GM19328 (cell line): ENCODE measurements around the gene WWOX.

Experiments used
- ATAC-seq: cut with Tn5 transposase; IDR thresholded peaks from one replicate; pipeline ENCODE4 v1.9.1; 2021; ENCODE audit warnings: mild to moderate bottlenecking, moderate library complexity; ENCODE audit not compliant: unreplicated experiment

The WWOX gene

DNA sequence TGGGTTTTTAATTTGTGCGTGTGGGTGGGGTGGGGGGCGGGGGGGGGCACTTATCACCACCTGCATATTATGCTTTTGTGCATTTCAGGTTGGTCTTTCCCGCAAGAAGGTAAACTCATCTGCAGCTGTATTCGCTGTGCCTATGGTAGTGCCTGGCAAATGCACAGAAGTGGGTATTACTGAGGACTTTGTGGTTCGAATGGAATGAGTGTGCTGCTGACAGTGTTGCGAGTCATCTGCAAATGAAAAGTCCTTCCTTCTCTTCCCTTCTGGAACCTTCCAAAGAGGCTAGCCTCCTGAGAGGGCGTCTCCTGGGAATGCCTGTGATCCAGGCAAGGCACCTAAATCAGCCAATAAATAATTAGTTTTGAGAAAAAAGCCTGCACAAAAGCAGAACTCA, 968.1 kb downstream of the WWOX start:
- no peak for ATAC-seq

DNA sequence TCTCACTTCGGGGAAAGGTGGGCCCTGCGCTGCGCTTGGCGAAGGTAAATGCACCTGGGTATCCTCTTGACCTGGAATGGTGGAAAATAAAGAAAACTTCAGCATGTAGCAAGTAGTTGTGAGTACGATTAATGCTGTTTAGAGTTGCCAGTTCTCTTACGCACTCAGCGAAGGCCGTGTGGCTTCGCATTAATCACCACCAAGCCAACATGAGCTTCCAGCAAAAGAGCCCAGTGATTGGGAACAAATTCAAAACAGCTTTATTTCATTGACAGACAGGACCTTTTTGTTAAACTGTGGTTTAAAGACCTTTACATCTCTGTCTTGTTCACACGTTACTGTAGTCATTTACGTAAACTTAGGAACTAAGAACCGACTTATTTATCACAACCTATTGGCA, 969.7 kb downstream of the WWOX start:
- ATAC-seq = no peak

DNA sequence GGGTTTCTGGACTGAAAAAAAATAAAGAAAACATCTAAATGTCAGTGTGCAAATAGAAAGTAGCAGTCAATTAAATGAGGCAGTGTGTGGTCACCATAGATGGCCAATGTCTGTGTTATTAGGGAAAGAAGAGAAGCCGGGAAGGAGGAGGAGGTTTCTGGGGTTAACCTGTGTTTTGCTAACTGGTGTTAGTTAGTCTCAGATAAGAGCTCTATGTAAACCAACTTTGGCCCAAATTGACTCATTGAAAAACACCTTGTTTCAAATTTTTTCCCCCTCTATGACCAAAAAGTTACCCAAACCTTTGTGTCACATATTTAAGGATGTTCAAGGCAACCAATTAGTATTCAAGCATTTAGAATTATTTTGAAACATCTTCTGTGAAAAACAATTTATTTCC, 970.2 kb downstream of the WWOX start:
- no peak for ATAC-seq

DNA sequence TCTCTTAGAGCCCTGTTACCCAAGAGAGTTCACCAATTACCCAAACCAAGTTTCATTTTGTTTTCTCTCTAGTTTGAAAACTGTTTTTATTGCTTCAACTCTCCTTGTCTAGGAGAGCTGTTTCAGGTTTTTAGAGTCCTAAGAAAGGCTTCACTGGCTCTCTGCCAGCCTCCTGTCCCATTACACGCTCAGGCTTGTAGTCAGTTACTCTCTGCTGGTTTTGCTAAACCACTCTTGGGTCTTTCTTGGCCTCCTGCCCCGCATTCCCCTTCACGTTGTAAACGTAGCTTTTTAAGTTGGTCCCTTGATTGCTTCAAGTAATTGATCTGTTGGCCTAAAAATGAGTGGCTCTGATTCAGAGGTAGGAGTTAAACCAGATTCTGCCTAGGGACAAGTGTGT, 972.0 kb downstream of the WWOX start:
- ATAC-seq = no peak

DNA sequence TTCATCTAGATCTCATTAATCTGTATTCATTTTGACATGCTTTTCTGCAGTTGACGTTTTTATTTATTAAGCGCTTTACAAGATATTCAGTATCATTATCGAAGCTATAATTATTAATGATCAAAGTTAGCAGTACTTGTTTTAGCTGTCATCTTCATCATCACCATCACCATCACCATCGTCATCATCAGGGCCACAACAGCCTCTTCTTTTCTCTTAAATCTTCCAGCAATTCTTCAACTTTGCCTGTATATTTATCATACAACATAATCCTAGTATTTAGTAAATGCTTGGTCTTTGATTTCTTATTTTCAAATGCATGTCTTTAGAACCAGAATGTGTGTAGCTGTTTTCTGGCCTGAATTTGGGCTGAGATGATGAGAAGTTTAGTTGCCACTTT, 973.1 kb downstream of the WWOX start:
- ATAC-seq = no peak

DNA sequence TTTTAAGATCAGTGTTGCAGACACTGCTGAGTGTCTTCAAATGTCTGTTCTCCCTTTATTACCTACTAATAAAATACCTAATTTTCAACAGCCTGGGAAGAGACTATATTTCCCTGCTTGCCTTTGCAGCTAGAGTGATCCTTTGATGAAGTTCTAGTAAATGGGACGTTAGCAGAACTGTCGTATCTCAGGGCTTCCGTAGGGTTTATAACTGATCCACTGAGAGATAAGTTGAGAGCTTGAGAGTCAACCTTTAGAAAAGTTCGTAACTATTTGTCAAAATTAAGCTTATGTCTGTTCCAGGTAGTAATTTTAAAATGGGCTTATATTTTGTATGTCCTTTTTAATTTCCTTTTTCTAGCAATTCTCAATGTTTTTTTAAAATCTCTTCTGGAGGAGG, 974.1 kb downstream of the WWOX start:
- ATAC-seq = no peak

DNA sequence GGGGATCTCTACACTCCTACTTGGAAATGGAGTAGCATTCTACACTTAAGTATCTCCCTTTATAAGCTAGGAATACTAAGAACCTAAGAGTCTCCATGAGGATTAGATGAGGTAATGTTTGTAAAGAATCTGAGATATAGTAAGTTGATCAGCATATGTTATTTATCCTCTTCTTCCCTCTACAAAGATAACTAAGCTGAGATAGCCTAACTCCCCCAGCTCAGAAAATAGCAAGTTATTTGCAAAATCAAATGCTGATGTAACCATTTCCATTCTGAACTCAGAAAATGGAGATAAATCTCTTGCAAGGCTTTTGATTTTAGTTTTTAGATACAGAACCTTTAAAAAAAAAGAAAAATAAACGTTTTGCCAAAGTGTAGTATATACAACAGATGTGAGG, 975.1 kb downstream of the WWOX start:
- no peak for ATAC-seq

DNA sequence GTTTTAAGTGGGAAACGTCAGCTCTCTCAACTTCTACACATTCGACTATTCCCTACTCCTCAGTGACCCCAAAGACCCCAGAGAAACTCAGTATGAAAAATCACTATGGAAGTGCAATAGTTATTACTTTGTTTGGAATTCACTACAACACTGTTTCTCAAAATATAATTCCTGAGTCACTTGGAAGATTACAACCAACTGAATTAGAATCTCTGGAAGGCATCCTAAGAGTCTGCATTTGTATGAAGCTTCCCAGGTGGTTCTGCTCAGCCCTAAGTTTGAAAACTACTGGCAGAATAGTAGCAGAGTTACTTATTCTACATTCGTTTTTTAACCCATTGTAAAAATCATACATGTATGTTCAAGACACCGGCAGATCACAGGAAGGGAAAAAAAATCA, 975.5 kb downstream of the WWOX start:
- ATAC-seq = no peak

DNA sequence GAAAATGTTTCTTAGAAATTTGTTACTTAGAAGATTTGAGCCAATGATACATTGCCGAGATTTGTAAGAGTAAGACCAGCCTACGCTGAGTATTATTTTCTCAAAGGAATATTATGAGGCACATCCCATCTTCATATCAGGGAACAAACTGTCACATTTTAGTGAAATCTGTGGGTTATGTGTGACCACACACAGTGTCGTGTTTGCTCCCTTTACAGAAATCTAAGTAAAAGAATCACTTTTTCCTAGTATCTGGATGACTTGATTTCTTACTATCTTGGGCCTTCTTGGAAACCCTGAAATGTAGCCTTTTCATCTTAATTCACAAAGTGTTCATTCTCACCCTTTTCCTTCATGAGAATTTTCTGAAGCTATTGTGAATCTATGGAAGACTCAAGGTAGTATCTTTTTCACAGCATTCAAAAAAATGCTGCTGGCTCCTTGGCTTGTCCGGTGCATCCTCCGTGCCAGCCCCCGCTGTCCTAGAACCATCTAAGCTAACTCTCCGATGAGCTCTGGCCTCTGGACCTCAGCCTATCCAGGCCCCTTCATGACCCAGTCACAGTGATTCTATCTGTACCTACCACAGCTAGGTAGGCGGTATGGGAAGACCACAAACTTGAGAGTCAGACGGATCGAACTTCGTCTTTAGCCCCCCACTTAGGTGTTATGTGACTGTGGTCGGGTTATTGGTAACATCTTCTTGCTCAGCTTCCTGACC, 976.8 kb downstream of the WWOX start:
- no peak for ATAC-seq

DNA sequence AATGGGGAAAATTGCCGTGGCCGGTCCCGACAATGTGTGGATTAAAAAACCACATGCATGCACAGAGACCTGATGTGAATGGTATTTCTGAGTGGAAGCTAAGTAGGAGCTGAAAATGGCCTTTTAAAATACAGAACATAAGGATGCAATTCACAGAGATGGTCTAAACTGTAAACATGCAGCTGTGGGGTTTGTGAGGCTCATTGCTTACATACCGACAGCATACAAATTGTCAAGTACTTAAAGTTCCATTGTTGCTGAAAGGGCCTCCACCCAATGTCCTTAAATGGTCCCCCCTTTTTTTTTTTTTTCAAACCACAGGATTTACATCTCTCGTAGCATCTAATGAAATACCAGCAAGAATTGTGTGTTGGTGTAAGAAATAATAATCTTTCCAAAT, 977.9 kb downstream of the WWOX start:
- ATAC-seq = no peak

DNA sequence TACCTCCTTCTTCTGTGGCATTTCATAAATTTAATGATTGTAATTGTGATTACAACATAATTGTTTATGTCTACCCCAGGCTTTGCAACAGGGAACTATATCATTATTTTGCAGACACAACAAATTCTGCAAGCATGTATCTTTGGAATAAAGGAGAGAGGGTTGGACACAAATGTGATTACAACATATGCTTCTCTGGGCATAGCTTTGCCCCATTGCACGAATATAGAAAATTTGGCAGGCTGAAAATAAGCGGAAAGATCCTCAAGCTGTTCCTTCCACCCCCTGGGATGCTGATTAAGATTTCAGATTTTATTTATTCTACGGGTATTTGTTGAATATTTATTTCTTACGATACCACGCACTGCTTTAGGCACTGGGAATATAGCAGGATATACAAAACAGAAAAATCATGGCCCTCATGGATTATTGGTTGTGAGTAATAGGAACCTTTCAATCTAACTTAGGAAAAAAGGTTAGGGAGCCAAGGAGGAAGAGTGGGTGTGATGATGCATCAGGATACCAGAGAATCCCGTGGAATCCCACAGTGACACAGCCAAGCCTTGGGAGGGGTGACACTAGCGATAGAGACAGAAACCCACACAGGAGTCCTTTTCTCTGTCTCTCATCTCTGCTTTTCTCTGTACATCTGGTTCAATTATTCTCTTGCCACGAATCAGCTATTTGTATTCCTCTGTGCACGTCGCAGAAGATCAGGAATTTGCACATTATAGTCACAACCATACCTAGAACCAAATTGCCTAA, 980.4 kb downstream of the WWOX start:
- no peak for ATAC-seq

DNA sequence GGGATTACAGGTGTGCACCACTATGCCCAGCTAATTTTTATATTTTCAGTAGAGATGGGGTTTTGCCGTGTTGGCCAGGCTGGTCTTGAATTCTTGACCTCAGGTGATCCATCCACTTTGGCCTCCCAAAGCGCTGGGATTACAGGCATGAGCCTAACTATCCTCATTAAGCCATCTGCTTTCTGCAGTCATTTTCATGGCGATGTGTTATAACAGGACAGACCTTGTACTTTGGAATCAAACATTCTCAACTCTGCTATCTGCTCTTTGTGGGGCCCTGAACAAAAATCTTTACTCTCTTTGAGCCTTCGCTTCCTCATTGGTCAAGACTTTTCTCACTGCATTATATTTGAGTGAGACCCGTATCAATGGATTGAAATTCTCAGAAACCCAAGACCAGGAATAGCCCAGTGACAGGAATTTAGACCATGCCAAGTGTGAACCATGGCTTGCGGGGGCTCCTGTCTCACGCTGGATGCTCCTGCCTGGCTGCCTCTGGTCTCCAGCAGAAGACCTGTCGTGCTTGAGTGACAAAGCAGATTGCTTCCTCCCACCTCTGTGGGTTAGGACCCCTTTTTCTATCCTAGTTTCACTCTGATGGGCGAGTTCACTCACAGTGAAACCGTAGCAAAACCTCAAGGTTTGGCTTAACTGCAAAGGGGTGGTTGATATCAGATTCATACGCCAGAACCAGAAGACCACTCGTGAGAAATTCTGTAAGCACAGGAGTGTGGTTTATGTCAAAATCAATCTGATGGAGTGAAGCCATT, 982.0 kb downstream of the WWOX start:
- ATAC-seq = no peak

DNA sequence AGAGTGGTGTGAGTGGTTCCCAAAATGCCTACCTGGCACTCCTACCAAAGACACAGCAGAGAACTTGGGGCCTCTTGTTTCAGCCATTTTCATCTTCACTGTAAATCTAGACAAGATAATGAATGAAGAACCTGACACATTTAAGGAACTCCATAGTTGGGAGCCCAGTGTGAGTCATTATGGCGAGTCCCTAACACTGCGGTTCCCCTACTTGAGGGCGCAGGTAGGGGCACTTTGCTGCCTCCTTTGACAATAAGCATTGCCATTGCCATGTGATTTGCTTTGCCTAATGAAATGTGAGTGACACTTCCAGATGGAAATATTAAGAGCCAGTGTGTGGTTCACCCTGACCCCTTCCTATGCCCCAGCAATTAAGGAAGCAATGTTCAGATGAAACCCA, 983.5 kb downstream of the WWOX start:
- no peak for ATAC-seq

DNA sequence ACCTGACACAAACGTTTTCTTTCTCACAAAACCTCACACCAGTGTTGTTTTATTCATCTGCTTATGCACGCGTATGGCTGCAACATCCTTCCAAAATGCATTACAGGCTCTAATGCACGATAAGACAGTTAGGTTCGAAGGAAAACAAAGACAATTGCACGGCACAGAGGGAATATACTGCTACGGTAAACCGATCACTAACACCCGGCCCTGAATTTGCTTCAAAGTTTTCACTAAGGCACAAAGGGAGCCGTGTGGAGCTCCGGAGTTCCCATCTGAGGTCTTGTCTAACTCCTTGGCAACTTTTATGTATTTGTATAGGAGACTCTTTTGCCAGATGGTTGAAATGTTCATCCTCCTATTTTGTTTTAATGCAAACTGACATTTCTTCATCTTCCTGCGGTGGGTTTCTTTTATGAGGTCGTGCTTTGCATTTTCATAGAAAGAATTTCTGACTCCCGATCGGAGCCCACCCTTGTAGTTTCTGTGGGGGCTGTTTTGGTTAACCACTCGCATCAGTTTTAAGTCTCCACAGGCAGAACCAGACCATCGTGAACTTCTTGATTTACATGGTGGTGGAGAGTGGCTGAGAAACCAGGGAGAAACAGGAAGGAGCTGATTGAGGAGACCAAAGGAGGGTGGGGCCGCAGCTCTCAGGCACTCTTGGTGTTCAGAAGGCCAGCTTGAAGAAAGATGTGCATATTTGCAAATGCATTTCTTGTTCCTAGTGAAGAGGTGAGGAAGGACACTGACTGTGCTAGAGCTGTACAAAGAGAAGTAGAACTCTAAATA, 984.2 kb downstream of the WWOX start:
- no peak for ATAC-seq

DNA sequence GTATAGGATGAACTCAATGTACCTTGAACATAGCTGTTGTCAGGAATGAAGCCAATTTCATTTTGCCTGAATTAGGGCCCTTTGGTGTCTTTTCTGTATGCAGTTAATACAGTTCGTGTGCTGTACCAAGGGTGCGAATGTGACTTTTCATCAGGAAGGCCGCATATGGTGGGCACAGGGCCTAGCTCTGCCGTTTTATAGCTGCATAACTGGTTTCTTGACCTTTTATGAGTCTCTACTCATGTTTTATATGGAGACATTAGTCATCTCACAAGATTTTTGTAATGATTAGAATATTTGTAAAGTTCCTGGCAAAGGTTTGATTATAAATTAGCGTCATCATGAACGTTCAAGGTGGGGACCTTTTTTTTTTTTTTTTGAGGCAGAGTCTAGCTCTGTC, 989.5 kb downstream of the WWOX start:
- ATAC-seq = no peak

DNA sequence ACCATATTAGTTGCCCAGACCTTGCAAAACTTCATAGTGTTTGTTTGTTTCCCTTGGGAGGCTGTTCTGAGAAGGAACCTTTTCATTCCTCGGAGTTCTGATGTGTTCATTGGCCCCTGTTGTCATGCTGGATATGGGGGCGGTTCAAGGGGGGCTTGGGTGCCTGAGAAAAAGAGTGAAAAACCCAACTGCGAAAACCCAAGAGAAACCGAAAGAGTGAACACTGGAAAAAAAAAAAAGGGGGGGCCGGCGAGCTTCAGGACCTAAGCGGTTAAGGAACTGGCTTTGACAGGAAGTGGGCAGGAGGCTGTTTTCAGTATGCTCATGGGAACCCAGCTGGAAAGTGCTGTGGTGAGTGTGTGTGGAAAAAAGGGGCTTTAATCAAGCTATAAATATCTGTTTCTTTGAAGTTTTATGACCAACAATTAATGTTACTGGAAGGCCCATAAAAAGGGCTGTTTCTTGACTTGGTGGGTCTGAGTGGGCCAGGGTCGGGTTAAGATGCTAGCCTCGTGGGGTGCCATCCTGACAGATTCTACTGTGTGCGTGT, 990.4 kb downstream of the WWOX start:
- no peak for ATAC-seq

DNA sequence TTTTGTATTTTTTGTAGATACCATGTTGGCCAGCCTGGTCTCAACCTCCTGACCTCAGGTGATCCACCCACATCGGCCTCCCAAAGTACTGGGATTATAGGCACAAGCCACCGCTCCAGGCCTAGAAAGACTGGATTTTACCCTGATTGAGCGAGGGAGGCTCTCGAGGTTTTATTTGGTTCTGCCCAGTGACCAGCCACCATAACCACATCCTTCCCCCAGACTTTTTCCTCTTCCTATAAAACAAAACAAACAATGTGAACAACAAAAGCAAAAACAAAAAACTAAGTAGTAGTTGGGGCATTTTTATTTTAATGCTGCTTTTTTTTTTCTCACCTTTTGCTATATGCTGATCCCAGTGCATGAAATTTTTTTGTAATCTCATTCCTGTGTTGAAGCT, 991.5 kb downstream of the WWOX start:
- no peak for ATAC-seq

DNA sequence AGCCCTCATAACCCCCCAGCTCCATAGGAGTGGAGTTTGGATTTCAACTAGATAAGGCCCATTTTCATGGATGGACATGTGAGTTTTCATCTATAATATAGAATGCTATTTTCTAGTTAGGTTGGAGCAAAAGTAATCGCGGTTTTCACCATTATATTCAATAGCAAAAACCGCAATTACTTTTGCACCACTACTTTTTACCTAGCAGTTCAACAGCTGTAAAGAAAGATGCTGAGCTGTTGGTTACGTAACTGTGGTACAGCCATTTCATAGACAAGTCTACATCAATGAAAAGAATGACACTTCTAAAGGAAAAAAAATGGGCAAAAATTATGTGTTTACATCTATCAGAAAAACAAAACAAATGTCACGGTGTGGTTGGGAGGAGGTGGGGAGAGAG, 993.4 kb downstream of the WWOX start:
- no peak for ATAC-seq

DNA sequence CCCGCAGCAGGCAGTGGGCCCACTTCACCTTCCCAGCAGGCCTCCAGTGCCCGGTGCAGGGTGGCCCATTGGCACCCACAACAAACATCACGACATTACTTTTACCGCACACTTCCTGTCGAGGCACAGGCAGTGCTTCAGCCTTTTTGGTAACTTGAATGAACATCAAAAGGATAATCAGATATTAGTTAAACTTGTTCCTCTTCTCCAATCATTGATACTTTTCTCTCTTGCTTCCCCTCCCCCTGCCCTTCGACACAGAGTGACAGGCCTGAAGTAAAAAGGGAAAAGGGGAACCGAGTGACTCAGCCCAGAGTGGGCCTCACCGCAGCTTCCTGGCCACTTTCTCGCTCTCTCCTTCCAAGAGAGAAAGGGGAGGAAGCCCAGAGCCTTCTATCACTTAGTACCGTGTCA, 994.1 kb downstream of the WWOX start:
- no peak for ATAC-seq

DNA sequence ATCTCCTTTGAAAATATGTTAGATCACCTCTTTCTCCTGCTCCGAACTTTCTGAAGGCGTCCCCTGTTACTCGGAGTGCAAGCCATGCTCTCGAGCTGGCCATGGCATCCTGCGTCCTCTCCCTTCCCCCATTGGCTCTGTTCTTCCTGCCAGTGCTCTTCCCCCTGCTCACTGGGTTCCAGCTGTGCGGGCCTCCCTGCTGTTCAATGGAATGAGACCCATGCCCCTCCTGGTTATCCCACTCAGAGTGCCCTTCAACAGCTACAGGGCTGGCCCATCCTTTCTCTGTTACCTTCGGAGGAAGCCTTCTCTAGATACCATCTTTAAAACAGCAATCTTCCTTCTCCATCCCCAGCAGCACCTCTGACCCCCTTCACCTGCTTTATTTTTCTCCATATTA, 996.8 kb downstream of the WWOX start:
- ATAC-seq = no peak

DNA sequence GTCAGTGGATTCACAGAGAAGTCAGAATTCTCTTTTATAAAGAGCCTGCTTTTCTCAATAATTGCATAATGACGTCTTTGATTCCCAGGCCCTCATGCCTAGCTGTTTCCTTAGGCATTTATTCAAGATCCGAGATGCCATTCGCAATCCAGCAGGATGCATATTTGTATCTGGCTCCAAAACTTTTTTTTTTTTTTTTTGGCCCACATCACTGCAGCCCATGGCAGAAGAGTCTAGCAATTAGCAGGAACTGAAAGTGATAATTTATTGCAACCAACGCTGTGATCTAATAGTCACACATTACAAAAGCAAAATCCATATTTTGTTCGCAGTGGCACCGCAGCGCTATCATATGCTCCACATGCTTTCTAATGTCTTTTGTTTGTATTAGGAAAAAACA, 997.7 kb downstream of the WWOX start:
- no peak for ATAC-seq
